K562 (cell line): ENCODE data around the gene MTO1. TPM values are rescaled to one million over a fixed set of nuclear protein-coding genes. Genes with fewer than 3 reads are reported as not detected.

ENCODE experiments used
- ETV6 ChIP-seq, 3 experiments: fragments of 150-350 bp in 1 of 3; sonication (generic) in 1 of 3; formaldehyde crosslinking in 1 of 3; IDR thresholded peaks; 2 replicates each; pipeline versions ENCODE4 v1.6.1 to v1.8.0; 2014 to 2022; ENCODE audit warnings: borderline replicate concordance in 2 of 3, low read depth in 2 of 3, antibody characterized with exemption in 1 of 3, low read length in 1 of 3, mild to moderate bottlenecking in 1 of 3, missing genetic modification reagents in 1 of 3
- HDAC6 ChIP-seq: IDR thresholded peaks from 2 replicates; pipeline ENCODE4 v1.6.1; 2012; ENCODE audit warnings: low read depth, mild to moderate bottlenecking, control low read depth, inconsistent platforms, low read length, moderate library complexity
- HLTF ChIP-seq: fragments of 450-650 bp; IDR thresholded peaks from 2 replicates; pipeline ENCODE4 v1.6.1; 2016
- NELFE ChIP-seq: IDR thresholded peaks from 2 replicates; pipeline ENCODE4 v1.6.1; 2011; ENCODE audit warnings: mild to moderate bottlenecking; ENCODE audit not compliant: insufficient read depth, insufficient read length
- NFE2L1 ChIP-seq: fragments of 450-650 bp; IDR thresholded peaks from 2 replicates; pipeline ENCODE4 v1.6.1; 2016; ENCODE audit warnings: missing genetic modification characterization, low read depth, mild to moderate bottlenecking, missing compliant biosample characterization, moderate library complexity, borderline replicate concordance
- NFIC ChIP-seq: fragments of 450-650 bp; IDR thresholded peaks from 2 replicates; pipeline ENCODE4 v1.6.1; 2017; ENCODE audit warnings: mild to moderate bottlenecking, inconsistent platforms
- NR2F6 ChIP-seq: fragments of 450-650 bp; formaldehyde crosslinking; IDR thresholded peaks from 2 replicates; pipeline ENCODE4 v1.4.0; 2020; ENCODE audit warnings: mild to moderate bottlenecking
- PTRF ChIP-seq: fragments of 450-650 bp; IDR thresholded peaks from 2 replicates; pipeline ENCODE4 v1.6.1; 2016; ENCODE audit warnings: mild to moderate bottlenecking, missing genetic modification characterization, missing compliant biosample characterization
- ZEB2 ChIP-seq: fragments of 450-650 bp; IDR thresholded peaks from 2 replicates; pipeline ENCODE4 v1.6.1; 2016
- ZNF133 ChIP-seq: fragments of 250-450 bp; sonication (Bioruptor Pico); IDR thresholded peaks from 2 replicates; pipeline ENCODE4 v1.4.0; 2020; ENCODE audit warnings: mild to moderate bottlenecking
- polyA plus RNA-seq, 8 experiments: library from polyadenylated mRNA; depleted of rRNA in 4 of 8; stranded (reverse) in 5 of 8; unstranded in 3 of 8; fragments of >200 nt; fragmentation: Nextera tagmentation in 2 of 8; fragmentation: Illumina TruSeq in 1 of 8; extraction: Ambion mirVana in 2 of 8; extraction: Trizol in 1 of 8; gene quantifications; 2 replicates each; pipeline versions ENCODE4 v1.2.1 to v1.2.3, GENCODE V29; 2011 to 2014; ENCODE audit warnings: inconsistent platforms in 1 of 8, missing spikeins in 1 of 8
- total RNA-seq, 7 experiments: library from RNA; depleted of rRNA in 6 of 7; stranded (reverse); fragments of >200 nt in 6 of 7; fragmentation: Illumina TruSeq in 2 of 7; extraction: Trizol in 2 of 7; gene quantifications; 2 replicates each; pipeline versions ENCODE4 v1.2.1 to v1.2.3, GENCODE V29; 2011 to 2021; ENCODE audit warnings: low replicate concordance in 1 of 7
- TF ChIP-seq, protein P1 (sequence below): fragments of 450-650 bp; IDR thresholded peaks from 2 replicates; pipeline ENCODE4 v1.6.1; 2018; ENCODE audit not compliant: partially characterized antibody
- TF ChIP-seq, protein P2 (sequence below): fragments of 450-650 bp; IDR thresholded peaks from 2 replicates; pipeline ENCODE4 v1.6.1; 2017; ENCODE audit warnings: mild to moderate bottlenecking, moderate library complexity
- TF ChIP-seq, protein P3 (sequence below): fragments of 450-650 bp; IDR thresholded peaks from 2 replicates; pipeline ENCODE4 v1.7.1; 2018; ENCODE audit warnings: mild to moderate bottlenecking, low read depth; ENCODE audit not compliant: partially characterized antibody
- TF ChIP-seq, protein P4 (sequence below): fragments of 200-800 bp; sonication (Bioruptor generic); IDR thresholded peaks from 2 replicates; pipeline ENCODE4 v1.6.1; 2017; ENCODE audit warnings: missing genetic modification characterization, missing compliant biosample characterization
- TF ChIP-seq, protein P5 (sequence below): sonication (generic); formaldehyde crosslinking; IDR thresholded peaks from 2 replicates; pipeline ENCODE4 v1.8.0; 2022; ENCODE audit warnings: mild to moderate bottlenecking, missing genetic modification reagents, borderline replicate concordance

Gene MTO1
- total and polyA plus RNA-seq, 9 of the 15 experiments (the other 6 are each of a cell fraction or from before 2014, with no cell fraction given) = 33.4 to 62.3 (median 50.6) TPM

DNA sequence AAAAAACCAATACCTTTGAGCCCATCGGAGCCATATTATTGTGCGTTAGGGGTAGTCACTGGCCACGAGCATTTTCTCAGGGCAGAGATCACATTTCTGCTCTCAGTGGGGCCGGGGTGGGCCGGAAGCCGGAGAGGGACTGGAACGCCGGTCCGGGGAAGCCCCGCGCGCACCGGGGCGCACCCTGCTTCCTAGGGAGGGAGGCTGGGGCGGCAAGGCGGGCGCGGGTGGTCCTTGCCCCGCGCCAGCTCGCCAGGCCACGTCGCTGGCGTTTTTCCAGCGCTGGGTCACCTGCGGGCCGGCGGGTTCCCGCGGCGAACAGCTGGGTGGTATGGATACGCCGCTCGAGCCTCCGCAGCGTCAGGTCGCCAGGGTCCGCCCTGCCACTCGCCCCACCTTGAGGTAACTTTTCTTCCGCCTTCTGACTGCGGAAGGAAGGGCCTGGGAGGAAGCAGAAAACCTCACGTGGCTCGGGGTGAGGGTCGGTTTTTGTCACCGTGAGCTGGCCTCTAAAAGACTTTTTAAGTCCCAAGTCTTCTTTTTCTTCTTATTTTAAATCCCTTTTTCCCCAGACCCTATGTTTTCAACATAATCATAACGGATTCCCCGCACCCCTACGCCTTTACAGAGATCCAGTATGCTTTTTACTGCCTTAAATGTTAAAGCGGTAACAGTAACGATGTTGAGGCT is 62.0 kb downstream of the MTO1 start (continued):
- TF ChIP-seq NR2F6 (CRISPR knock-in tag) = no peak
- TF ChIP-seq NFE2L1 = no peak
- TF ChIP-seq, protein P1, sequence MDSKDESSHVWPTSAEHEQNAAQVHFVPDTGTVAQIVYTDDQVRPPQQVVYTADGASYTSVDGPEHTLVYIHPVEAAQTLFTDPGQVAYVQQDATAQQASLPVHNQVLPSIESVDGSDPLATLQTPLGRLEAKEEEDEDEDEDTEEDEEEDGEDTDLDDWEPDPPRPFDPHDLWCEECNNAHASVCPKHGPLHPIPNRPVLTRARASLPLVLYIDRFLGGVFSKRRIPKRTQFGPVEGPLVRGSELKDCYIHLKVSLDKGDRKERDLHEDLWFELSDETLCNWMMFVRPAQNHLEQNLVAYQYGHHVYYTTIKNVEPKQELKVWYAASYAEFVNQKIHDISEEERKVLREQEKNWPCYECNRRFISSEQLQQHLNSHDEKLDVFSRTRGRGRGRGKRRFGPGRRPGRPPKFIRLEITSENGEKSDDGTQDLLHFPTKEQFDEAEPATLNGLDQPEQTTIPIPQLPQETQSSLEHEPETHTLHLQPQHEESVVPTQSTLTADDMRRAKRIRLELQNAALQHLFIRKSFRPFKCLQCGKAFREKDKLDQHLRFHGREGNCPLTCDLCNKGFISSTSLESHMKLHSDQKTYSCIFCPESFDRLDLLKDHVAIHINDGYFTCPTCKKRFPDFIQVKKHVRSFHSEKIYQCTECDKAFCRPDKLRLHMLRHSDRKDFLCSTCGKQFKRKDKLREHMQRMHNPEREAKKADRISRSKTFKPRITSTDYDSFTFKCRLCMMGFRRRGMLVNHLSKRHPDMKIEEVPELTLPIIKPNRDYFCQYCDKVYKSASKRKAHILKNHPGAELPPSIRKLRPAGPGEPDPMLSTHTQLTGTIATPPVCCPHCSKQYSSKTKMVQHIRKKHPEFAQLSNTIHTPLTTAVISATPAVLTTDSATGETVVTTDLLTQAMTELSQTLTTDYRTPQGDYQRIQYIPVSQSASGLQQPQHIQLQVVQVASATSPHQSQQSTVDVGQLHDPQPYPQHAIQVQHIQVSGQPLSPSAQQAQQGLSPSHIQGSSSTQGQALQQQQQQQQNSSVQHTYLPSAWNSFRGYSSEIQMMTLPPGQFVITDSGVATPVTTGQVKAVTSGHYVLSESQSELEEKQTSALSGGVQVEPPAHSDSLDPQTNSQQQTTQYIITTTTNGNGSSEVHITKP = peak; percentile 56
- TF ChIP-seq ZNF133 (CRISPR knock-in tag) = no peak
- TF ChIP-seq NFIC = peak; percentile 92
- TF ChIP-seq, protein P2, sequence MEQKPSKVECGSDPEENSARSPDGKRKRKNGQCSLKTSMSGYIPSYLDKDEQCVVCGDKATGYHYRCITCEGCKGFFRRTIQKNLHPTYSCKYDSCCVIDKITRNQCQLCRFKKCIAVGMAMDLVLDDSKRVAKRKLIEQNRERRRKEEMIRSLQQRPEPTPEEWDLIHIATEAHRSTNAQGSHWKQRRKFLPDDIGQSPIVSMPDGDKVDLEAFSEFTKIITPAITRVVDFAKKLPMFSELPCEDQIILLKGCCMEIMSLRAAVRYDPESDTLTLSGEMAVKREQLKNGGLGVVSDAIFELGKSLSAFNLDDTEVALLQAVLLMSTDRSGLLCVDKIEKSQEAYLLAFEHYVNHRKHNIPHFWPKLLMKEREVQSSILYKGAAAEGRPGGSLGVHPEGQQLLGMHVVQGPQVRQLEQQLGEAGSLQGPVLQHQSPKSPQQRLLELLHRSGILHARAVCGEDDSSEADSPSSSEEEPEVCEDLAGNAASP = no peak
- TF ChIP-seq, protein P3, sequence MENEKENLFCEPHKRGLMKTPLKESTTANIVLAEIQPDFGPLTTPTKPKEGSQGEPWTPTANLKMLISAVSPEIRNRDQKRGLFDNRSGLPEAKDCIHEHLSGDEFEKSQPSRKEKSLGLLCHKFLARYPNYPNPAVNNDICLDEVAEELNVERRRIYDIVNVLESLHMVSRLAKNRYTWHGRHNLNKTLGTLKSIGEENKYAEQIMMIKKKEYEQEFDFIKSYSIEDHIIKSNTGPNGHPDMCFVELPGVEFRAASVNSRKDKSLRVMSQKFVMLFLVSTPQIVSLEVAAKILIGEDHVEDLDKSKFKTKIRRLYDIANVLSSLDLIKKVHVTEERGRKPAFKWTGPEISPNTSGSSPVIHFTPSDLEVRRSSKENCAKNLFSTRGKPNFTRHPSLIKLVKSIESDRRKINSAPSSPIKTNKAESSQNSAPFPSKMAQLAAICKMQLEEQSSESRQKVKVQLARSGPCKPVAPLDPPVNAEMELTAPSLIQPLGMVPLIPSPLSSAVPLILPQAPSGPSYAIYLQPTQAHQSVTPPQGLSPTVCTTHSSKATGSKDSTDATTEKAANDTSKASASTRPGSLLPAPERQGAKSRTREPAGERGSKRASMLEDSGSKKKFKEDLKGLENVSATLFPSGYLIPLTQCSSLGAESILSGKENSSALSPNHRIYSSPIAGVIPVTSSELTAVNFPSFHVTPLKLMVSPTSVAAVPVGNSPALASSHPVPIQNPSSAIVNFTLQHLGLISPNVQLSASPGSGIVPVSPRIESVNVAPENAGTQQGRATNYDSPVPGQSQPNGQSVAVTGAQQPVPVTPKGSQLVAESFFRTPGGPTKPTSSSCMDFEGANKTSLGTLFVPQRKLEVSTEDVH = peak; percentile 66
- TF ChIP-seq, protein P4, sequence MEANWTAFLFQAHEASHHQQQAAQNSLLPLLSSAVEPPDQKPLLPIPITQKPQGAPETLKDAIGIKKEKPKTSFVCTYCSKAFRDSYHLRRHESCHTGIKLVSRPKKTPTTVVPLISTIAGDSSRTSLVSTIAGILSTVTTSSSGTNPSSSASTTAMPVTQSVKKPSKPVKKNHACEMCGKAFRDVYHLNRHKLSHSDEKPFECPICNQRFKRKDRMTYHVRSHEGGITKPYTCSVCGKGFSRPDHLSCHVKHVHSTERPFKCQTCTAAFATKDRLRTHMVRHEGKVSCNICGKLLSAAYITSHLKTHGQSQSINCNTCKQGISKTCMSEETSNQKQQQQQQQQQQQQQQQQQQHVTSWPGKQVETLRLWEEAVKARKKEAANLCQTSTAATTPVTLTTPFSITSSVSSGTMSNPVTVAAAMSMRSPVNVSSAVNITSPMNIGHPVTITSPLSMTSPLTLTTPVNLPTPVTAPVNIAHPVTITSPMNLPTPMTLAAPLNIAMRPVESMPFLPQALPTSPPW (CRISPR knock-in tag) = no peak
- TF ChIP-seq HDAC6 = no peak
- no peak for TF ChIP-seq NELFE
- TF ChIP-seq PTRF (tag) = no peak
- TF ChIP-seq HLTF = no peak
- TF ChIP-seq ETV6 (IDR thresholded peaks at IDR 0.05; ENCODE audit: borderline replicate concordance in 1 of 2, low read depth in 2 of 2, low read length in 1 of 2) = peak; percentile 59 to 95
- no peak for TF ChIP-seq ETV6 (CRISPR knock-in tag; IDR thresholded peaks at IDR 0.05; ENCODE audit: borderline replicate concordance)
- 0 out of 2 replicates have a peak, but pooled peaks have one; percentile 53 for TF ChIP-seq ZEB2
- TF ChIP-seq, protein P5, sequence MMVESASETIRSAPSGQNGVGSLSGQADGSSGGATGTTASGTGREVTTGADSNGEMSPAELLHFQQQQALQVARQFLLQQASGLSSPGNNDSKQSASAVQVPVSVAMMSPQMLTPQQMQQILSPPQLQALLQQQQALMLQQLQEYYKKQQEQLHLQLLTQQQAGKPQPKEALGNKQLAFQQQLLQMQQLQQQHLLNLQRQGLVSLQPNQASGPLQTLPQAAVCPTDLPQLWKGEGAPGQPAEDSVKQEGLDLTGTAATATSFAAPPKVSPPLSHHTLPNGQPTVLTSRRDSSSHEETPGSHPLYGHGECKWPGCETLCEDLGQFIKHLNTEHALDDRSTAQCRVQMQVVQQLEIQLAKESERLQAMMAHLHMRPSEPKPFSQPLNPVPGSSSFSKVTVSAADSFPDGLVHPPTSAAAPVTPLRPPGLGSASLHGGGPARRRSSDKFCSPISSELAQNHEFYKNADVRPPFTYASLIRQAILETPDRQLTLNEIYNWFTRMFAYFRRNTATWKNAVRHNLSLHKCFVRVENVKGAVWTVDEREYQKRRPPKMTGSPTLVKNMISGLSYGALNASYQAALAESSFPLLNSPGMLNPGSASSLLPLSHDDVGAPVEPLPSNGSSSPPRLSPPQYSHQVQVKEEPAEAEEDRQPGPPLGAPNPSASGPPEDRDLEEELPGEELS (CRISPR knock-in tag) = no peak
